Smooth muscle cell (in vitro differentiated cells): ENCODE measurements around the gene AFAP1. TPM values are rescaled to one million over a fixed set of nuclear protein-coding genes. Genes with fewer than 3 reads are reported as not detected.

ENCODE experiments used
- DNase-seq: peaks from one replicate; lab custom pipeline; 2025; ENCODE audit not compliant: unreplicated experiment; lab: John Stamatoyannopoulos, UW
- H2AFZ ChIP-seq: fragments of 200-600 bp; sonication (generic); 2 replicates; pipeline ENCODE4 v1.6.0; 2016; ENCODE audit warnings: antibody characterized with exemption, low read depth, mild to moderate bottlenecking
- H3F3A ChIP-seq: fragments of 200-600 bp; sonication (generic); 2 replicates; pipeline ENCODE4 v1.6.0; 2017; ENCODE audit warnings: antibody characterized with exemption, low read depth
- H3K27ac ChIP-seq: fragments of 200-600 bp; sonication (generic); 2 replicates; pipeline ENCODE4 v1.5.1; 2016; ENCODE audit warnings: low read depth, mild to moderate bottlenecking
- H3K27me3 ChIP-seq: fragments of 200-600 bp; sonication (generic); 2 replicates; pipeline ENCODE4 v1.6.1; 2016; ENCODE audit warnings: low read depth, mild to moderate bottlenecking
- H3K36me3 ChIP-seq: fragments of 200-600 bp; sonication (generic); 2 replicates; pipeline ENCODE4 v1.5.1; 2016; ENCODE audit warnings: low read depth
- H3K4me1 ChIP-seq: fragments of 200-600 bp; sonication (generic); 2 replicates; pipeline ENCODE4 v1.5.1; 2016; ENCODE audit warnings: low read depth
- H3K4me2 ChIP-seq: fragments of 200-600 bp; sonication (generic); 2 replicates; pipeline ENCODE4 v1.6.0; 2016; ENCODE audit warnings: mild to moderate bottlenecking
- H3K4me3 ChIP-seq: fragments of 200-600 bp; sonication (generic); 2 replicates; pipeline ENCODE4 v1.5.1; 2016; ENCODE audit warnings: mild to moderate bottlenecking
- H3K79me2 ChIP-seq: fragments of 200-600 bp; sonication (generic); 2 replicates; pipeline ENCODE4 v1.6.0; 2016; ENCODE audit warnings: low read depth, mild to moderate bottlenecking
- H3K9ac ChIP-seq: fragments of 200-600 bp; sonication (generic); 2 replicates; pipeline ENCODE4 v1.6.0; 2016; ENCODE audit warnings: low read depth
- H3K9me3 ChIP-seq: fragments of 200-600 bp; sonication (generic); replicated peaks from 2 replicates; pipeline ENCODE4 v1.5.1; 2016; ENCODE audit warnings: low read depth
- H4K20me1 ChIP-seq: fragments of 200-600 bp; sonication (generic); 2 replicates; pipeline ENCODE4 v1.6.0; 2016; ENCODE audit warnings: low read depth
- CTCF ChIP-seq: fragments of 200-600 bp; sonication (generic); IDR thresholded peaks from 2 replicates; pipeline ENCODE4 v1.5.1; 2017; ENCODE audit warnings: borderline replicate concordance, mild to moderate bottlenecking, antibody characterized with exemption; ENCODE audit not compliant: insufficient read depth, poor library complexity, severe bottlenecking
- WGBS: methylation state at CpG from one replicate; pipeline ENCODE4 v1.1.7; 2016; ENCODE audit warnings: low lambda C conversion rate; 5-methylcytosine and 5-hydroxymethylcytosine counted together
- polyA plus RNA-seq: library from polyadenylated mRNA; unstranded; fragments of >200 nt; fragmentation: Nextera tagmentation; extraction: Ambion mirVana; gene quantifications from 2 replicates; pipeline ENCODE4 v1.2.1, GENCODE V29; 2016
- total RNA-seq: library from RNA; depleted of rRNA; stranded (reverse); fragments of >200 nt; gene quantifications from 2 replicates; pipeline ENCODE4 v1.2.3, GENCODE V29; 2014

Gene AFAP1
- total and polyA plus RNA-seq, 2 experiments from 2014 or later, result 12.6 to 24.8 TPM

- WGBS, result 94% methylated on average over 13 of the region's 13 CpGs
- H3K4me1 ChIP-seq, result no peaks in the 10 kb centered on the region
- H3K9me3 ChIP-seq, result no peaks in the 10 kb centered on the region
- no peaks in the 10 kb centered on the region for H3K79me2 ChIP-seq
- peaks cover 93% of the 10 kb centered on the region for H4K20me1 ChIP-seq
- H3K4me3 ChIP-seq, result no peak overlapping the region
- no peak overlapping the region for H3K4me2 ChIP-seq
- peak; percentile 55 for TF ChIP-seq CTCF
- no peak for DNase-seq
- H3K9ac ChIP-seq, result no peak overlapping the region
- H3K27ac ChIP-seq, result no peak overlapping the region
- no peak overlapping the region for H2AFZ ChIP-seq
- H3F3A ChIP-seq, result no peaks in the 10 kb centered on the region
- no peaks in the 10 kb centered on the region for H3K27me3 ChIP-seq
- no peaks in the 10 kb centered on the region for H3K36me3 ChIP-seq
Measured at GRCh38 chr4:7770224-7771050, 169.2 kb downstream of the AFAP1 start.

GRCh38 chr4:7769396-7770223 is 170.1 kb downstream of the AFAP1 start:
- no peak for DNase-seq
- no peak overlapping the region for H3K27ac ChIP-seq
- H3K9ac ChIP-seq, result no peak overlapping the region
- H3K4me2 ChIP-seq, result no peak overlapping the region
- no peaks in the 10 kb centered on the region for H3K27me3 ChIP-seq
- no peak overlapping the region for H3K4me3 ChIP-seq
- no peaks in the 10 kb centered on the region for H3K79me2 ChIP-seq
- WGBS, result 92% methylated on average over 20 of the region's 20 CpGs
- H2AFZ ChIP-seq, result no peak overlapping the region
- peaks cover 93% of the 10 kb centered on the region for H4K20me1 ChIP-seq
- TF ChIP-seq CTCF, result no peak
- H3K4me1 ChIP-seq, result no peaks in the 10 kb centered on the region
- no peaks in the 10 kb centered on the region for H3K36me3 ChIP-seq
- no peaks in the 10 kb centered on the region for H3F3A ChIP-seq
- no peaks in the 10 kb centered on the region for H3K9me3 ChIP-seq

DNA sequence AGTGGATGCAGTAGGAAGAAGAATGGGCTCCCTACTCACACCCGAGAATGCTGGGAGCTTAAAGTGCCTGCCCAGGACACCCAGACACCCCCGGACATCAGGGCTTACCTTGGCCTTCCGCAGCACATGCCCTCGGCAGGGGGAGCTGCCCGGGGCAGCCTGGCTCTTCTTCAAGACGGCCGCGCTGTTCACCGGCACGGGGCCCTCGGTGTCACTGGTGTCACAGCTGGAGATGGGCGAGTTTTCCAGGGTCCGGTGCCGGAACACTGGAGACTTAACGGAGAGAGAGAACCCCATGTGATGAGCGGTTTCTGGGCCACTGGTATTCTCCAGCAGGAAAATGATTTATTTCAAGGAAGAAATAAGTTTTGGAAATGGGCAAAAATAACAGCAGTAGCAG is 170.9 kb downstream of the AFAP1 start:
- H3K9me3 ChIP-seq, result no peaks in the 10 kb centered on the region
- DNase-seq, result no peak
- no peak overlapping the region for H3K4me3 ChIP-seq
- H3K9ac ChIP-seq, result no peak overlapping the region
- no peaks in the 10 kb centered on the region for H3K4me1 ChIP-seq
- no peaks in the 10 kb centered on the region for H3K36me3 ChIP-seq
- H4K20me1 ChIP-seq, result peaks cover 93% of the 10 kb centered on the region
- H2AFZ ChIP-seq, result no peak overlapping the region
- H3K79me2 ChIP-seq, result no peaks in the 10 kb centered on the region
- H3K4me2 ChIP-seq, result no peak overlapping the region
- WGBS, result 90% methylated on average over 16 of the region's 16 CpGs
- no peak for TF ChIP-seq CTCF
- no peak overlapping the region for H3K27ac ChIP-seq
- H3K27me3 ChIP-seq, result no peaks in the 10 kb centered on the region
- H3F3A ChIP-seq, result no peaks in the 10 kb centered on the region
